ENCODE data around the gene REXO2. TPM values are rescaled to one million over a fixed set of nuclear protein-coding genes. Genes with fewer than 3 reads are reported as not detected.

REXO2 gene
- 100 to 1,000 TPM in 1 of 4 donors, 10 to 100 TPM in 3; 53.8 to 158 (median 84.3) TPM for total RNA-seq

- Histone ChIP-seq H3K4me3 (peak within 1 kb of the TSS; percentile 75 to 83), H3K4me1 (peaks cover 0 to 4% of the 10 kb centered on the region in 2 donors), H3K27me3 (no peaks in the 10 kb centered on the region), H3K27ac (peak within 1 kb of the TSS; percentile 83 to 88), H3K36me3 (no peaks in the 10 kb centered on the region), H3K9me3 (no peaks in the 10 kb centered on the region)
- peak; percentile 95 for DNase-seq
- intact Hi-C loops (cut with DNase I; ENCODE audit: low total_unique reads): no loop called here
- TF ChIP-seq POLR2A (IDR thresholded peaks at IDR 0.05) (peak; percentile 69 to 84), CTCF (IDR thresholded peaks at IDR 0.05) (peak; percentile 21 to 51 (median 34))
Measured at GRCh38 chr11:114439229-114440120, at the start of gene REXO2. REXO2 (plus strand) TSS chr11:114439467; CDS start chr11:114439529, 62 bp downstream.

DNA sequence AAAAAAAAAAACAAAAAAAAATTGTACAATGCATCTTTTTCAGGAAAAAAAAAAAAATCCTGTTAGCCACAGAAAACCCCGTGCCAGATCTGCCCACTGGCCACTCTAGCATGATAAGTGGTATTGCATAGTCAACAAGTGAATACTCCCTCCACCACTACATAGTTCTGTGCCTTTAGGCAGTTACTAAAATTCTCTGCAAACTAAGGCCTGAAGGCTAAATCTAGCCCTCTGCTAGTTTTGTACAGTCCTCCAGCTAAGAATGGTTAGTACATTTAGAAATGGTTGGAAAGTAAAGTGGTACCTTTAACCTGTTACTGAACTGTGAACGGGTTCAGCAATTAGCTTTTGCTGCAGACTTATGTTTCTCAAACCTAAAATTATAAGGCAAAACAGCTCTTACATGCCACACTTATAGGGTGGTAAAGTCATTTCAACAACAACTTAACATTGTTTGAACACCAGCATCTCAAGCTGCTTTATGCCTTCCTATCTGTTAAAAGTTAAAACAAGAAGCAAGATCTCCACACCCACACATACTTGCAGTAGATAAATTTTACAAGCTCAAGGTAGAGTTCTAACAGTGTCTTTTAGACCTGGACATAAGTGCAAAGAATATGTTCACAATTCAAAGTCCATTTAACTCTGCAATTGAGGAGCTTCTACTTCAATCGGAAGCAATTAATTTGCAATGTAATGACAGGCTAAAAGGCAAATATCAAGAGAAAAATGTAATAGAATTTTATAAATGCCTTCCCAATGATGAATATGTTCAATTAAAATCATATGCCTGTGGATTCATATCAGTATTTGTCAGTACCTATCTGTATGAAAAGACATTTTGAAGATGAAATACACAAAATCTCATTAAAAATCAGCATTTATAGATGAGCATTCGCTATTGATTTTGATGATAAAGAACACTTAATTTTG lies 46.3 kb upstream of the REXO2 start:
- DNase-seq: no peak
- intact Hi-C loops (cut with DNase I; ENCODE audit: low total_unique reads): no loop called here
- Histone ChIP-seq H3K27me3 (no peaks in the 10 kb centered on the region), H3K27ac (no peak overlapping the region), H3K4me1 (peaks cover 0 to 1% of the 10 kb centered on the region in 2 donors), H3K36me3 (no peaks in the 10 kb centered on the region), H3K4me3 (no peak overlapping the region), H3K9me3 (no peaks in the 10 kb centered on the region)
- TF ChIP-seq CTCF (IDR thresholded peaks at IDR 0.05) (no peak), POLR2A (IDR thresholded peaks at IDR 0.05) (no peak)

DNA sequence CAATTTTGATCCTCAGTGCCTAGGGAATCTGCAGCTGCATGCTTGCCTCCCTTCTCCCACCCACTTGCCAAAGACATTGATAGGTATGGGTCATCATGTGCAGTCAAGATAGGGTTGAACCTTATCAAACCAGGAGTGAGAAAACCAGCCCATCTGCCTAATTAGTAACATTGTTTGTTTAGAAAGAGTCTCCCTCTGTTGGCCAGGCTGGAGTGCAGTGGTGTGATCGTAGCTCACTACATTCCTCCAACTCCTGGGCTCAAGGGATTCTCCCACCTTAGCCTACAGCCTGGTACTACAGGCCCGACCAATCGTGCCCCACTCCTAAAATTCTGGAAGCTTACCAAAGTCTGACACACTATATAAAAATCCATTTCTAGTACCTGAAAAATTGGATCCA lies 43.5 kb upstream of the REXO2 start:
- TF ChIP-seq CTCF (IDR thresholded peaks at IDR 0.05) (no peak), POLR2A (IDR thresholded peaks at IDR 0.05) (no peak)
- H3K4me3 ChIP-seq: no peak overlapping the region
- no peaks in the 10 kb centered on the region for H3K27me3 ChIP-seq
- H3K36me3 ChIP-seq: no peaks in the 10 kb centered on the region
- intact Hi-C loops (cut with DNase I; ENCODE audit: low total_unique reads): no loop called here
- H3K27ac ChIP-seq: no peak overlapping the region
- peaks cover 0 to 9% of the 10 kb centered on the region in 2 donors for H3K4me1 ChIP-seq
- DNase-seq: no peak
- no peaks in the 10 kb centered on the region for H3K9me3 ChIP-seq

- Histone ChIP-seq H3K36me3 (no peaks in the 10 kb centered on the region), H3K9me3 (no peaks in the 10 kb centered on the region), H3K27me3 (no peaks in the 10 kb centered on the region), H3K4me3 (no peak overlapping the region), H3K4me1 (peaks cover 0 to 9% of the 10 kb centered on the region in 2 donors), H3K27ac (no peak overlapping the region)
- TF ChIP-seq POLR2A (IDR thresholded peaks at IDR 0.05) (no peak), CTCF (IDR thresholded peaks at IDR 0.05) (no peak)
- intact Hi-C loops (cut with DNase I; ENCODE audit: low total_unique reads): no loop called here
- no peak for DNase-seq
Measured at GRCh38 chr11:114396916-114397315, 42.4 kb upstream of the REXO2 start.

All from uterus (tissue), 4 donors.